ENCODE measurements around the gene MESP2.

MESP2 gene

GRCh38 chr15:89776274-89777072 lies at the start of gene MESP2:
Gene MESP2, plus strand, starts transcription at chr15:89776332. Its CDS starts 26 bp downstream, at chr15:89776358.
- TF ChIP-seq CTCF (IDR thresholded peaks at IDR 0.05; ENCODE audit: extremely low read depth, missing control alignments), result no peak
- DNase-seq (ENCODE audit: low spot score), result peak; percentile 94

- no peak for DNase-seq (ENCODE audit: low spot score)
- TF ChIP-seq CTCF (IDR thresholded peaks at IDR 0.05; ENCODE audit: extremely low read depth, missing control alignments), result no peak
Measured at GRCh38 chr15:89728254-89728653, 47.9 kb upstream of the MESP2 start.

- TF ChIP-seq CTCF (IDR thresholded peaks at IDR 0.05; ENCODE audit: extremely low read depth, missing control alignments), result no peak
- no peak for DNase-seq (ENCODE audit: low spot score)
Measured at GRCh38 chr15:89731275-89731674, 44.9 kb upstream of the MESP2 start.

GRCh38 chr15:89732451-89733172 lies 43.5 kb upstream of the MESP2 start:
- TF ChIP-seq CTCF (IDR thresholded peaks at IDR 0.05; ENCODE audit: extremely low read depth, missing control alignments), result no peak
- no peak for DNase-seq (ENCODE audit: low spot score)

GRCh38 chr15:89735773-89736172 lies 40.4 kb upstream of the MESP2 start:
- no peak for TF ChIP-seq CTCF (IDR thresholded peaks at IDR 0.05; ENCODE audit: extremely low read depth, missing control alignments)
- DNase-seq (ENCODE audit: low spot score), result no peak

DNA sequence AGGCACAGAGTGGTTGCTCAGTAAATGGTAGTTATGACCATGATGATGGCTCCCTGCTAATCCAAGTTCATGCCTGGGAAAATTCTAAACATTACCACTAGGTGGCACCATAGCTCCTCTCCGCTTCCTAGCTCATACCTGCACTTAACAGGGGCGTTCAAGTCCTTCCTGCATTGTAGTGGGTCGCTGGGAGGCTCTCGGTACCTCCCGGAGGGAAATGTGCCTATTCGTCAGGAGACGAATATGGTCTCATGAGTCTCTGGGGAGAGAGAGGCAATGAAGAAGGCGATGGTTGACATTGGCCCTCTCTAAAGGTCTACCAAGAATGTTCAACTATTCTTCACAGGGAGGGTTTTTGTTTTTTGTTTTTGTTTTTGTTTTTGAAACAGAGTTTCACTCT lies 36.0 kb upstream of the MESP2 start:
- peak; percentile 88 for TF ChIP-seq CTCF (IDR thresholded peaks at IDR 0.05; ENCODE audit: extremely low read depth, missing control alignments)
- peak; percentile 82 for DNase-seq (ENCODE audit: low spot score)

- no peak for DNase-seq (ENCODE audit: low spot score)
- no peak for TF ChIP-seq CTCF (IDR thresholded peaks at IDR 0.05; ENCODE audit: extremely low read depth, missing control alignments)
Measured at GRCh38 chr15:89743011-89743410, 33.1 kb upstream of the MESP2 start.
